Body of pancreas (tissue), 4 donors: ENCODE results near the gene DCLRE1B.

Experiments used
- CTCF ChIP-seq, 7 experiments: fragments of 450-650 bp in 4 of 7; fragments of 200-600 bp in 3 of 7; sonication (generic) in 3 of 7; IDR thresholded peaks; one replicate each; pipeline ENCODE4 v1.5.1; 2016 to 2019; ENCODE audit warnings: antibody characterized with exemption in 7 of 7
- POLR2A ChIP-seq, 3 donors: fragments of 450-650 bp; IDR thresholded peaks; one replicate each; pipeline ENCODE4 v1.6.1; 2016; ENCODE audit warnings: antibody characterized with exemption in 3 of 3, mild to moderate bottlenecking in 2 of 3

- no peak for TF ChIP-seq POLR2A (IDR thresholded peaks at IDR 0.05)
- no peak for TF ChIP-seq CTCF (IDR thresholded peaks at IDR 0.05)
Measured at GRCh38 chr1:113924473-113924872, 19.3 kb downstream of the DCLRE1B start.
